PFSK-1 (cell line): ENCODE data around the gene CEP83.

Experiments used
- FOXP2 ChIP-seq: optimal IDR thresholded peaks from 2 replicates; pipeline ENCODE3; 2011; ENCODE audit warnings: borderline replicate concordance, control low read depth, inconsistent platforms; ENCODE audit not compliant: insufficient read depth; ENCODE audit errors: extremely low read length, extremely low read depth
- POLR2AphosphoS5 ChIP-seq: IDR thresholded peaks from 2 replicates; pipeline ENCODE4 v1.6.1; 2012; ENCODE audit warnings: low read depth, mild to moderate bottlenecking, control low read depth, low read length, moderate library complexity
- SIN3A ChIP-seq: IDR thresholded peaks from 2 replicates; pipeline ENCODE4 v1.6.1; 2012; ENCODE audit warnings: mild to moderate bottlenecking, low read length, moderate library complexity, borderline replicate concordance; ENCODE audit not compliant: insufficient read depth
- TAF1 ChIP-seq: IDR thresholded peaks from 2 replicates; pipeline ENCODE4 v1.6.1; 2012; ENCODE audit warnings: low read length, control low read depth, borderline replicate concordance; ENCODE audit not compliant: insufficient read depth
- TF ChIP-seq, protein P1 (sequence below), 2 experiments: IDR thresholded peaks; 2 replicates each; pipeline versions ENCODE4 v1.6.1 to v1.8.0; 2011 to 2012; ENCODE audit warnings: low read depth in 2 of 2, low read length in 2 of 2, control low read depth in 1 of 2, inconsistent platforms in 1 of 2, mild to moderate bottlenecking in 1 of 2, moderate library complexity in 1 of 2; ENCODE audit not compliant: insufficient read depth in 1 of 2

DNA sequence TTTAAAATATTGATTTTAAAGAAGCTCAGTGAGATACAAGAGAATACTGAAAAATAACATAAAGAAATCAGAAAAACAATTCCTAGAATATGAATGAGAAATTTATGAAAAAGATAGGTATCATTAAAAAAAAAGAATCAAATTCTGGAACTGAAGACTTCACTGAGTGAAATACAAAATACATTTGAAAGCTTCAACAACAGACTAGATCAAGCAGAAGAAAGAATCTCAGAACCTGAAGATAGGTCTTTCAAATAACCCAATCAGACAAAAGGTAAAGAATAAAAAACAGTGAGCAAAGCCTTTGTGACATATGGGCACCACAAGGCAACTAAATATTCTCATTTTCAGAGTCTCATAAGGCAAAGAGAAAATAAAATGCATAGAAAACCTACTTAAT lies 29.4 kb downstream of the CEP83 start:
- TF ChIP-seq FOXP2, result no peak
- no peak for TF ChIP-seq POLR2AphosphoS5
- no peak for TF ChIP-seq SIN3A
- no peak for TF ChIP-seq TAF1
- TF ChIP-seq, protein P1, sequence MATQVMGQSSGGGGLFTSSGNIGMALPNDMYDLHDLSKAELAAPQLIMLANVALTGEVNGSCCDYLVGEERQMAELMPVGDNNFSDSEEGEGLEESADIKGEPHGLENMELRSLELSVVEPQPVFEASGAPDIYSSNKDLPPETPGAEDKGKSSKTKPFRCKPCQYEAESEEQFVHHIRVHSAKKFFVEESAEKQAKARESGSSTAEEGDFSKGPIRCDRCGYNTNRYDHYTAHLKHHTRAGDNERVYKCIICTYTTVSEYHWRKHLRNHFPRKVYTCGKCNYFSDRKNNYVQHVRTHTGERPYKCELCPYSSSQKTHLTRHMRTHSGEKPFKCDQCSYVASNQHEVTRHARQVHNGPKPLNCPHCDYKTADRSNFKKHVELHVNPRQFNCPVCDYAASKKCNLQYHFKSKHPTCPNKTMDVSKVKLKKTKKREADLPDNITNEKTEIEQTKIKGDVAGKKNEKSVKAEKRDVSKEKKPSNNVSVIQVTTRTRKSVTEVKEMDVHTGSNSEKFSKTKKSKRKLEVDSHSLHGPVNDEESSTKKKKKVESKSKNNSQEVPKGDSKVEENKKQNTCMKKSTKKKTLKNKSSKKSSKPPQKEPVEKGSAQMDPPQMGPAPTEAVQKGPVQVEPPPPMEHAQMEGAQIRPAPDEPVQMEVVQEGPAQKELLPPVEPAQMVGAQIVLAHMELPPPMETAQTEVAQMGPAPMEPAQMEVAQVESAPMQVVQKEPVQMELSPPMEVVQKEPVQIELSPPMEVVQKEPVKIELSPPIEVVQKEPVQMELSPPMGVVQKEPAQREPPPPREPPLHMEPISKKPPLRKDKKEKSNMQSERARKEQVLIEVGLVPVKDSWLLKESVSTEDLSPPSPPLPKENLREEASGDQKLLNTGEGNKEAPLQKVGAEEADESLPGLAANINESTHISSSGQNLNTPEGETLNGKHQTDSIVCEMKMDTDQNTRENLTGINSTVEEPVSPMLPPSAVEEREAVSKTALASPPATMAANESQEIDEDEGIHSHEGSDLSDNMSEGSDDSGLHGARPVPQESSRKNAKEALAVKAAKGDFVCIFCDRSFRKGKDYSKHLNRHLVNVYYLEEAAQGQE (IDR thresholded peaks at IDR 0.05; ENCODE audit: insufficient read depth in 1 of 2, low read depth in 2 of 2, low read length in 2 of 2), result no peak
